AG09309 (cell line): ENCODE data around the gene ABCA13.

Experiments
- DNase-seq: peaks from one replicate; pipeline ENCODE4 v3.0.0-alpha.2; 2010; ENCODE audit warnings: low read depth
- H3K4me3 ChIP-seq: 2 replicates; pipeline ENCODE4 v1.5.1; 2011; ENCODE audit warnings: mild to moderate bottlenecking, low read depth, low read length, moderate library complexity; ENCODE audit not compliant: control insufficient read depth
- CTCF ChIP-seq: IDR thresholded peaks from 2 replicates; pipeline ENCODE4 v1.5.1; 2011; ENCODE audit warnings: mild to moderate bottlenecking, low read depth, low read length, inconsistent platforms; ENCODE audit not compliant: insufficient read depth, control insufficient read depth; ENCODE audit errors: missing control alignments

ABCA13 gene

GRCh38 chr7:48225101-48225500 lies 53.8 kb downstream of the ABCA13 start:
- H3K4me3 ChIP-seq, result no peak overlapping the region
- TF ChIP-seq CTCF, result no peak
- DNase-seq, result no peak

GRCh38 chr7:48237354-48237753 lies 66.1 kb downstream of the ABCA13 start:
- no peak for TF ChIP-seq CTCF
- no peak overlapping the region for H3K4me3 ChIP-seq
- no peak for DNase-seq

- TF ChIP-seq CTCF, result no peak
- no peak for DNase-seq
- no peak overlapping the region for H3K4me3 ChIP-seq
Measured at GRCh38 chr7:48242846-48243245, 71.6 kb downstream of the ABCA13 start.

DNA sequence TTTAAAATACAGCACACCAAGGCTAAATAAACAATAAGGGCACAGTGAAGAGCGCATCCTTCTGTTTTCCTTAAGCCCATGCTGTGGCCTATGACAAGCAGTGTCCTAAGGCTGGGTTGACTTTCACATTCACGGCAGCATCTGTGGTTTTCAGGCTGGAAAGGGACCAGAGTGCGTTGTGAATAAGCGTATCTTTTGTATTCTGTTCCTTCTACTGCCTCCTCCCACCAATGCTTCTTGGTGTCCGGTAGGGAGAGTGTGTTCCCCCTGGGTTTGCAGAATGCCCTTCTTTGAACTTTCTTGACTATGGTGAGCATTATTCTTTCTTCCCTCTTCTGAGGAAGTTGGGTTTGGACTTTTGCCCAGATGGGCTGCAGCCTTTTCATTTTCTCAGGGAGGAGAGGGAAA lies 73.6 kb downstream of the ABCA13 start:
- no peak for DNase-seq
- no peak overlapping the region for H3K4me3 ChIP-seq
- no peak for TF ChIP-seq CTCF

GRCh38 chr7:48245751-48246472 lies 74.7 kb downstream of the ABCA13 start:
- DNase-seq, result no peak
- no peak for TF ChIP-seq CTCF
- no peak overlapping the region for H3K4me3 ChIP-seq

DNA sequence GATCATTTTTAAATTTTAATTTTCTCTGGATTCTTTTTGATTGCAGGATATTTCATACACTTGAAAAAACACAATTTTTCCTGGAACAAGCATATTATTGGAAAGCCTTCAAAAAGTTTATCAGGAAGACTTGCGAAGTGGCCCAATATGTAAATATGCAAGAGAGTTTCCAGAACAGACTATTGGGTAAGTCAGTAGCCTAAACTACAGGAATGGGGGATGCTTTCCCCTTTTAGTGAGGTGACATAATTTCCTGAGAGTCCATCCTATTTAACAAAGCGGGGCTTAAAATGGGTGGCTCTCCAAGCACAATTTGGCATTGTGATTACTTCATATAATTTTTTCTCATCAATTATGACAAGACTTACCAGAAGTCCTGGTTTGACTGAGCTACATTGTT lies 77.9 kb downstream of the ABCA13 start:
- H3K4me3 ChIP-seq, result no peak overlapping the region
- TF ChIP-seq CTCF, result no peak
- no peak for DNase-seq
